GM23338 (cell line): ENCODE data around the gene ANKRD37.

Source experiments
- EZH2phosphoT487 ChIP-seq: fragments of 200-600 bp; sonication (generic); IDR thresholded peaks from one replicate; pipeline ENCODE4 v1.8.1; 2018; ENCODE audit warnings: antibody characterized with exemption; ENCODE audit not compliant: unreplicated experiment
- JUNB ChIP-seq: IDR thresholded peaks from one replicate; pipeline ENCODE4 v1.6.1; 2016; ENCODE audit warnings: antibody characterized with exemption; ENCODE audit not compliant: unreplicated experiment
- NANOG ChIP-seq: IDR thresholded peaks from 2 replicates; pipeline ENCODE4 v1.6.1; 2016; ENCODE audit warnings: antibody characterized with exemption, borderline replicate concordance
- POLR2AphosphoS5 ChIP-seq: IDR thresholded peaks from 2 replicates; pipeline ENCODE4 v1.6.1; 2016; ENCODE audit warnings: antibody characterized with exemption, low read depth
- TF ChIP-seq, protein P1 (sequence below), 2 experiments: fragments of 200-600 bp in 1 of 2; sonication (generic) in 1 of 2; conservative IDR thresholded peaks; 2 replicates each; pipeline versions ENCODE4 v1.5.1 to v1.6.1; 2016 to 2017; ENCODE audit warnings: antibody characterized with exemption in 2 of 2, low read depth in 2 of 2, mild to moderate bottlenecking in 2 of 2, moderate library complexity in 1 of 2

DNA sequence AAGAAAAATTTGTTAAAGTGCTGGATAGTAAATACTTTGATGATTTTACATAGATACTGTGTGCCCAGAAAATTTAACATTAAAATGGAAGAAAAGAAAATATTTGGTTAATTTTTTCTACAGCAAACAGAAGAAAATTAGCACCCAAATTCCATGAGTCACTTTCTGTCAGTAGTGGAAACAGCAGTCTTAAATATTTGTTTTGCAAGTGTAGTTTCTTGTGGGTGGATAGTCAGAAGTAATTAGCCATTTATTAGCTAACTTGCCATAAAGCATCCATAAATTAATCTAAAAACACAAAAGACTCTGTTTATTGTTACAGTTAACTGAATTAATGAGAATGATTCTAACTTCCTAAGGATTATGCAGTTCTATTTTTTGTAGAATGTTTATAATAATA, 38.8 kb downstream of the ANKRD37 start:
- TF ChIP-seq, protein P1, sequence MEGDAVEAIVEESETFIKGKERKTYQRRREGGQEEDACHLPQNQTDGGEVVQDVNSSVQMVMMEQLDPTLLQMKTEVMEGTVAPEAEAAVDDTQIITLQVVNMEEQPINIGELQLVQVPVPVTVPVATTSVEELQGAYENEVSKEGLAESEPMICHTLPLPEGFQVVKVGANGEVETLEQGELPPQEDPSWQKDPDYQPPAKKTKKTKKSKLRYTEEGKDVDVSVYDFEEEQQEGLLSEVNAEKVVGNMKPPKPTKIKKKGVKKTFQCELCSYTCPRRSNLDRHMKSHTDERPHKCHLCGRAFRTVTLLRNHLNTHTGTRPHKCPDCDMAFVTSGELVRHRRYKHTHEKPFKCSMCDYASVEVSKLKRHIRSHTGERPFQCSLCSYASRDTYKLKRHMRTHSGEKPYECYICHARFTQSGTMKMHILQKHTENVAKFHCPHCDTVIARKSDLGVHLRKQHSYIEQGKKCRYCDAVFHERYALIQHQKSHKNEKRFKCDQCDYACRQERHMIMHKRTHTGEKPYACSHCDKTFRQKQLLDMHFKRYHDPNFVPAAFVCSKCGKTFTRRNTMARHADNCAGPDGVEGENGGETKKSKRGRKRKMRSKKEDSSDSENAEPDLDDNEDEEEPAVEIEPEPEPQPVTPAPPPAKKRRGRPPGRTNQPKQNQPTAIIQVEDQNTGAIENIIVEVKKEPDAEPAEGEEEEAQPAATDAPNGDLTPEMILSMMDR (conservative IDR thresholded peaks at IDR 0.05; ENCODE audit: low read depth in 2 of 2) = no peak
- no peak for TF ChIP-seq EZH2phosphoT487
- no peak for TF ChIP-seq POLR2AphosphoS5
- TF ChIP-seq JUNB = no peak
- TF ChIP-seq NANOG = no peak
